HepG2 (cell line): Measurements from ENCODE around the gene BCAM. TPM values are rescaled to one million over a fixed set of nuclear protein-coding genes. Genes with fewer than 3 reads are reported as not detected.

Experiments used
- BATF2 ChIP-seq: sonication (generic); formaldehyde crosslinking; IDR thresholded peaks from 2 replicates; pipeline ENCODE4 v1.8.0; 2022; ENCODE audit warnings: mild to moderate bottlenecking, missing genetic modification reagents, moderate library complexity
- CHD4 ChIP-seq: fragments of 200-600 bp; sonication (generic); IDR thresholded peaks from 2 replicates; pipeline ENCODE4 v1.7.0; 2017; ENCODE audit warnings: mild to moderate bottlenecking, low read length, borderline replicate concordance
- FUBP1 ChIP-seq: sonication (generic); formaldehyde crosslinking; IDR thresholded peaks from 2 replicates; pipeline ENCODE4 v1.5.1; 2020; ENCODE audit warnings: missing genetic modification reagents, mild to moderate bottlenecking, borderline replicate concordance
- GATA4 ChIP-seq: sonication (generic); IDR thresholded peaks from 2 replicates; pipeline ENCODE4 v1.6.1; 2016; ENCODE audit warnings: antibody characterized with exemption, low read depth, borderline replicate concordance
- HNF1B ChIP-seq: sonication (generic); formaldehyde crosslinking; IDR thresholded peaks from 2 replicates; pipeline ENCODE4 v1.5.1; 2020; ENCODE audit warnings: mild to moderate bottlenecking, moderate library complexity, missing genetic modification reagents
- NFATC3 ChIP-seq: sonication (generic); formaldehyde crosslinking; IDR thresholded peaks from 2 replicates; pipeline ENCODE4 v1.5.1; 2020; ENCODE audit warnings: mild to moderate bottlenecking, missing genetic modification reagents
- PAXIP1 ChIP-seq: sonication (generic); formaldehyde crosslinking; conservative IDR thresholded peaks from 2 replicates; pipeline ENCODE4 v1.4.0; 2020; ENCODE audit warnings: mild to moderate bottlenecking, missing genetic modification reagents, moderate library complexity
- SAP130 ChIP-seq: IDR thresholded peaks from 2 replicates; pipeline ENCODE4 v1.6.1; 2016; ENCODE audit warnings: low read depth
- SKI ChIP-seq: fragments of 450-650 bp; IDR thresholded peaks from one replicate; pipeline ENCODE4 v1.6.1; 2018; ENCODE audit warnings: mild to moderate bottlenecking; ENCODE audit not compliant: partially characterized antibody
- YY1 ChIP-seq: IDR thresholded peaks from 2 replicates; pipeline ENCODE4 v1.6.1; 2011; ENCODE audit warnings: low read length, low read depth, moderate library complexity, mild to moderate bottlenecking; ENCODE audit not compliant: insufficient read depth, insufficient replicate concordance
- ZNF124 ChIP-seq: sonication (generic); formaldehyde crosslinking; IDR thresholded peaks from 2 replicates; pipeline ENCODE4 v1.4.0; 2020; ENCODE audit warnings: missing genetic modification reagents
- ZNF251 ChIP-seq: sonication (generic); formaldehyde crosslinking; IDR thresholded peaks from 2 replicates; pipeline ENCODE4 v1.9.0; 2021; ENCODE audit warnings: mild to moderate bottlenecking, missing genetic modification reagents
- ZNF263 ChIP-seq: sonication (generic); formaldehyde crosslinking; IDR thresholded peaks from 2 replicates; pipeline ENCODE4 v1.4.0; 2020; ENCODE audit warnings: missing genetic modification reagents
- ZNF513 ChIP-seq: sonication (generic); formaldehyde crosslinking; conservative IDR thresholded peaks from 2 replicates; pipeline ENCODE4 v1.5.0; 2020; ENCODE audit warnings: missing genetic modification reagents
- ZNF574 ChIP-seq: sonication (generic); formaldehyde crosslinking; IDR thresholded peaks from 2 replicates; pipeline ENCODE4 v1.4.0; 2020; ENCODE audit warnings: missing genetic modification reagents
- ZNF652 ChIP-seq: IDR thresholded peaks from 2 replicates; pipeline ENCODE4 v1.6.1; 2016; ENCODE audit warnings: low read depth, borderline replicate concordance
- polyA plus RNA-seq, 8 experiments: library from polyadenylated mRNA; depleted of rRNA in 3 of 8; stranded (reverse) in 7 of 8; unstranded in 1 of 8; fragments of >200 nt; fragmentation: Illumina TruSeq in 4 of 8; extraction: Trizol in 4 of 8; gene quantifications; 2 replicates each; pipeline versions ENCODE4 v1.2.1 to v1.2.3, GENCODE V29; 2011 to 2016; ENCODE audit warnings: low read depth in 4 of 8, missing spikeins in 1 of 8, mixed read lengths in 1 of 8; ENCODE audit not compliant: insufficient read depth in 1 of 8
- total RNA-seq, 5 experiments: library from RNA; depleted of rRNA; stranded (reverse); fragments of >200 nt; fragmentation: Illumina TruSeq; extraction: Trizol; gene quantifications; 2 replicates each; pipeline ENCODE4 v1.2.3, GENCODE V29; 2016; ENCODE audit warnings: low read depth in 1 of 5

The BCAM gene
- total and polyA plus RNA-seq, 2 of the 13 experiments (the other 11 are each of a cell fraction or from before 2014, with no cell fraction given) = 51.2 to 62.7 TPM

- TF ChIP-seq HNF1B = no peak
- TF ChIP-seq ZNF513 (CRISPR knock-in tag) = no peak
- peak; percentile 79 for TF ChIP-seq SAP130 (CRISPR knock-in tag)
- TF ChIP-seq SKI = no peak
- TF ChIP-seq ZNF251 (CRISPR knock-in tag) = no peak
- TF ChIP-seq PAXIP1 (CRISPR knock-in tag) = 0 out of 2 replicates have a peak, but pooled peaks have one; percentile 11
- no peak for TF ChIP-seq ZNF124 (CRISPR knock-in tag)
- no peak for TF ChIP-seq FUBP1
- peak; percentile 43; the same call in 1 of the 2 replicates for TF ChIP-seq ZNF574 (CRISPR knock-in tag)
- no peak for TF ChIP-seq GATA4
- peak; percentile 68 for TF ChIP-seq ZNF263
- TF ChIP-seq YY1 = no peak
- TF ChIP-seq CHD4 = no peak
- no peak for TF ChIP-seq NFATC3 (CRISPR knock-in tag)
- TF ChIP-seq ZNF652 (CRISPR knock-in tag) = no peak
- TF ChIP-seq BATF2 = no peak
Observed at GRCh38 chr19:44847144-44848035, 38.5 kb downstream of the BCAM start (continued).
